Loucy (cell line): ENCODE results near the gene CPEB2.

ENCODE experiments used
- H2AFZ ChIP-seq: fragments of 200-600 bp; sonication (generic); 2 replicates; pipeline ENCODE4 v1.6.0; 2016; ENCODE audit warnings: antibody characterized with exemption, mild to moderate bottlenecking, low read length, moderate library complexity
- H3F3A ChIP-seq: fragments of 200-600 bp; 2 replicates; pipeline ENCODE4 v1.6.0; 2016; ENCODE audit warnings: antibody characterized with exemption, low read depth, mild to moderate bottlenecking
- H3K27me3 ChIP-seq: fragments of 200-600 bp; sonication (generic); 2 replicates; pipeline ENCODE4 v1.6.1; 2014; ENCODE audit warnings: low read length, mild to moderate bottlenecking; ENCODE audit not compliant: insufficient read depth, poor library complexity, severe bottlenecking
- H3K36me3 ChIP-seq: fragments of 200-600 bp; sonication (generic); 2 replicates; pipeline ENCODE4 v1.6.1; 2016; ENCODE audit warnings: low read length; ENCODE audit not compliant: insufficient read depth
- H3K4me1 ChIP-seq: fragments of 200-600 bp; sonication (generic); 2 replicates; pipeline ENCODE4 v1.5.1; 2014; ENCODE audit warnings: low read length, mild to moderate bottlenecking; ENCODE audit not compliant: insufficient read depth, poor library complexity, severe bottlenecking
- H3K4me2 ChIP-seq: fragments of 200-600 bp; sonication (generic); 2 replicates; pipeline ENCODE4 v1.6.0; 2014; ENCODE audit warnings: antibody characterized with exemption, low read length, low read depth, mild to moderate bottlenecking; ENCODE audit not compliant: poor library complexity, severe bottlenecking
- H3K4me3 ChIP-seq: fragments of 200-600 bp; sonication (generic); 2 replicates; pipeline ENCODE4 v1.5.1; 2014; ENCODE audit warnings: low read length, mild to moderate bottlenecking, mixed read lengths; ENCODE audit not compliant: poor library complexity, severe bottlenecking
- H3K79me2 ChIP-seq: fragments of 200-600 bp; sonication (generic); 2 replicates; pipeline ENCODE4 v1.6.1; 2014; ENCODE audit warnings: low read length; ENCODE audit not compliant: insufficient read depth
- H3K9ac ChIP-seq: fragments of 200-600 bp; sonication (generic); 2 replicates; pipeline ENCODE4 v1.6.0; 2014; ENCODE audit warnings: mild to moderate bottlenecking, low read depth, low read length, moderate library complexity; ENCODE audit not compliant: poor library complexity, severe bottlenecking
- H3K9me2 ChIP-seq: fragments of 200-600 bp; sonication (generic); replicated peaks from 2 replicates; pipeline ENCODE4 v1.6.1; 2016; ENCODE audit warnings: low read depth, low read length, mixed read lengths
- H3K9me3 ChIP-seq: fragments of 200-600 bp; sonication (generic); 2 replicates; pipeline ENCODE4 v1.6.1; 2014; ENCODE audit warnings: mild to moderate bottlenecking, antibody characterized with exemption, low read length, low read depth; ENCODE audit not compliant: insufficient read depth
- H4K20me1 ChIP-seq: fragments of 200-600 bp; sonication (generic); 2 replicates; pipeline ENCODE4 v1.6.0; 2014; ENCODE audit warnings: antibody characterized with exemption, low read length, mild to moderate bottlenecking; ENCODE audit not compliant: insufficient read depth, poor library complexity, severe bottlenecking
- CTCF ChIP-seq: fragments of 200-600 bp; sonication (generic); conservative IDR thresholded peaks from 2 replicates; pipeline ENCODE4 v1.5.1; 2014; ENCODE audit warnings: mild to moderate bottlenecking, antibody characterized with exemption, low read length
- EZH2phosphoT487 ChIP-seq: fragments of 200-600 bp; IDR thresholded peaks from 2 replicates; pipeline ENCODE4 v1.6.1; 2018; ENCODE audit warnings: antibody characterized with exemption, mild to moderate bottlenecking, moderate library complexity, borderline replicate concordance

Gene CPEB2

GRCh38 chr4:15088394-15089035, 86.2 kb downstream of the CPEB2 start:
- Histone ChIP-seq H3K79me2 (no peaks in the 10 kb centered on the region), H3K9me2 (no peaks in the 10 kb centered on the region), H3F3A (no peaks in the 10 kb centered on the region), H3K9me3 (peaks cover 3% of the 10 kb centered on the region; the same call in 1 of the 2 replicates), H3K4me2 (no peak overlapping the region), H3K4me1 (peaks cover 8% of the 10 kb centered on the region), H3K27me3 (no peaks in the 10 kb centered on the region), H3K4me3 (no peak overlapping the region), H4K20me1 (no peaks in the 10 kb centered on the region), H3K9ac (no peak overlapping the region), H3K36me3 (no peaks in the 10 kb centered on the region), H2AFZ (no peak overlapping the region)
- TF ChIP-seq EZH2phosphoT487 (no peak), CTCF (no peak)

- no peak overlapping the region for H3K9ac ChIP-seq
- no peak overlapping the region for H3K4me3 ChIP-seq
- TF ChIP-seq EZH2phosphoT487 (no peak), CTCF (no peak)
- H3K79me2 ChIP-seq: no peaks in the 10 kb centered on the region
- H3K4me2 ChIP-seq: no peak overlapping the region
- H2AFZ ChIP-seq: no peak overlapping the region
- no peaks in the 10 kb centered on the region for H3K9me2 ChIP-seq
- H3K36me3 ChIP-seq: no peaks in the 10 kb centered on the region
- peaks cover 8% of the 10 kb centered on the region for H3K4me1 ChIP-seq
- H3K27me3 ChIP-seq: no peaks in the 10 kb centered on the region
- no peaks in the 10 kb centered on the region for H4K20me1 ChIP-seq
- H3K9me3 ChIP-seq: peaks cover 2% of the 10 kb centered on the region; the same call in 1 of the 2 replicates
- no peaks in the 10 kb centered on the region for H3F3A ChIP-seq
Observed at GRCh38 chr4:15089979-15090378, 87.7 kb downstream of the CPEB2 start.

- Histone ChIP-seq H3K9me2 (no peaks in the 10 kb centered on the region), H3K79me2 (no peaks in the 10 kb centered on the region), H2AFZ (no peak overlapping the region), H3K4me3 (no peak overlapping the region), H3K4me1 (peaks cover 8% of the 10 kb centered on the region), H4K20me1 (no peaks in the 10 kb centered on the region), H3K9me3 (peaks cover 4% of the 10 kb centered on the region; the same call in 1 of the 2 replicates), H3K27me3 (no peaks in the 10 kb centered on the region), H3K36me3 (no peaks in the 10 kb centered on the region), H3F3A (no peaks in the 10 kb centered on the region), H3K4me2 (no peak overlapping the region), H3K9ac (no peak overlapping the region)
- no peak for TF ChIP-seq CTCF
- no peak for TF ChIP-seq EZH2phosphoT487
Observed at GRCh38 chr4:15100380-15100779, 98.1 kb downstream of the CPEB2 start.
